Measurements from ENCODE around the gene GUCA1A.

Gene GUCA1A

GRCh38 chr6:42173101-42173500 lies at the start of gene GUCA1A:
Gene GUCA1A (plus strand): TSS chr6:42173364. CDS start chr6:42173614, 250 bp downstream.
- TF ChIP-seq GATA2 (IDR thresholded peaks at IDR 0.05; ENCODE audit: low read depth, low read length) (no peak), GATA3 (IDR thresholded peaks at IDR 0.05; ENCODE audit: low read depth, low read length) (no peak)

GRCh38 chr6:42123379-42124103 lies 49.6 kb upstream of the GUCA1A start:
- TF ChIP-seq GATA2 (IDR thresholded peaks at IDR 0.05; ENCODE audit: low read depth, low read length) (no peak), GATA3 (IDR thresholded peaks at IDR 0.05; ENCODE audit: low read depth, low read length) (no peak)

- no peak for TF ChIP-seq GATA3 (IDR thresholded peaks at IDR 0.05; ENCODE audit: low read depth, low read length)
- TF ChIP-seq GATA2 (IDR thresholded peaks at IDR 0.05; ENCODE audit: low read depth, low read length) = no peak
These were observed 48.8 kb upstream of the GUCA1A start for GRCh38 chr6:42124223-42124836.

- no peak for TF ChIP-seq GATA2 (IDR thresholded peaks at IDR 0.05; ENCODE audit: low read depth, low read length)
- no peak for TF ChIP-seq GATA3 (IDR thresholded peaks at IDR 0.05; ENCODE audit: low read depth, low read length)
These were observed 47.9 kb upstream of the GUCA1A start for GRCh38 chr6:42125231-42125630.

- TF ChIP-seq GATA3 (IDR thresholded peaks at IDR 0.05; ENCODE audit: low read depth, low read length) = no peak
- TF ChIP-seq GATA2 (IDR thresholded peaks at IDR 0.05; ENCODE audit: low read depth, low read length) = no peak
These were observed 47.5 kb upstream of the GUCA1A start for GRCh38 chr6:42125663-42126062.

- TF ChIP-seq GATA2 (IDR thresholded peaks at IDR 0.05; ENCODE audit: low read depth, low read length) = no peak
- TF ChIP-seq GATA3 (IDR thresholded peaks at IDR 0.05; ENCODE audit: low read depth, low read length) = no peak
These were observed 44.5 kb upstream of the GUCA1A start for GRCh38 chr6:42128460-42129359.

GRCh38 chr6:42129360-42129676 lies 43.8 kb upstream of the GUCA1A start:
- TF ChIP-seq GATA3 (IDR thresholded peaks at IDR 0.05; ENCODE audit: low read depth, low read length) (no peak), GATA2 (IDR thresholded peaks at IDR 0.05; ENCODE audit: low read depth, low read length) (no peak)

GRCh38 chr6:42131531-42131930 lies 41.6 kb upstream of the GUCA1A start:
- TF ChIP-seq GATA2 (IDR thresholded peaks at IDR 0.05; ENCODE audit: low read depth, low read length) (no peak), GATA3 (IDR thresholded peaks at IDR 0.05; ENCODE audit: low read depth, low read length) (no peak)

GRCh38 chr6:42133926-42134325 lies 39.2 kb upstream of the GUCA1A start:
- no peak for TF ChIP-seq GATA3 (IDR thresholded peaks at IDR 0.05; ENCODE audit: low read depth, low read length)
- no peak for TF ChIP-seq GATA2 (IDR thresholded peaks at IDR 0.05; ENCODE audit: low read depth, low read length)

- TF ChIP-seq GATA2 (IDR thresholded peaks at IDR 0.05; ENCODE audit: low read depth, low read length) (no peak), GATA3 (IDR thresholded peaks at IDR 0.05; ENCODE audit: low read depth, low read length) (no peak)
These were observed 38.0 kb upstream of the GUCA1A start for GRCh38 chr6:42135161-42135560.

- TF ChIP-seq GATA2 (IDR thresholded peaks at IDR 0.05; ENCODE audit: low read depth, low read length) (no peak), GATA3 (IDR thresholded peaks at IDR 0.05; ENCODE audit: low read depth, low read length) (no peak)
These were observed 37.4 kb upstream of the GUCA1A start for GRCh38 chr6:42135722-42136121.

- TF ChIP-seq GATA3 (IDR thresholded peaks at IDR 0.05; ENCODE audit: low read depth, low read length) (no peak), GATA2 (IDR thresholded peaks at IDR 0.05; ENCODE audit: low read depth, low read length) (no peak)
These were observed 36.5 kb upstream of the GUCA1A start for GRCh38 chr6:42136508-42137193.

GRCh38 chr6:42137194-42137753 lies 35.9 kb upstream of the GUCA1A start:
- no peak for TF ChIP-seq GATA3 (IDR thresholded peaks at IDR 0.05; ENCODE audit: low read depth, low read length)
- no peak for TF ChIP-seq GATA2 (IDR thresholded peaks at IDR 0.05; ENCODE audit: low read depth, low read length)

GRCh38 chr6:42138190-42138589 lies 35.0 kb upstream of the GUCA1A start:
- TF ChIP-seq GATA2 (IDR thresholded peaks at IDR 0.05; ENCODE audit: low read depth, low read length) (no peak), GATA3 (IDR thresholded peaks at IDR 0.05; ENCODE audit: low read depth, low read length) (no peak)
